Endothelial cell of umbilical vein (primary cell): ENCODE results near the gene DGKB. TPM values are rescaled to one million over a fixed set of nuclear protein-coding genes. Genes with fewer than 3 reads are reported as not detected.

Experiments
- BruUV-seq: library from RNA; stranded (reverse); fragments of 400-500 nt; replicated peaks from 2 replicates; lab custom pipeline; 2021; lab: Mats Ljungman, UMichigan
- CTCF ChIA-PET: fragments of 300-600, 350-600 bp; sonication (Branson Sonifier 250); formaldehyde crosslinking; loops from one replicate; lab custom pipeline; 2021; ENCODE audit warnings: antibody characterized with exemption, inconsistent platforms; lab: Charles Lee
- POLR2A ChIA-PET: fragments of 300-600, 350-600 bp; sonication (Branson Sonifier 250); formaldehyde crosslinking; loops from one replicate; lab custom pipeline; 2021; ENCODE audit warnings: antibody characterized with exemption, inconsistent platforms; lab: Charles Lee
- DNase-seq: peaks from one replicate; pipeline ENCODE4 v3.0.0-alpha.2; 2011; ENCODE audit warnings: low read depth, low spot score
- FAIRE-seq: peaks from 2 replicates; lab custom pipeline; 2011; peaks lifted over from hg19 to GRCh38; lab: Jason Lieb, UNC
- H2AFZ ChIP-seq: 2 replicates; pipeline ENCODE4 v1.6.0; 2012; ENCODE audit warnings: low read depth, low read length, control low read depth, inconsistent platforms
- H3K27ac ChIP-seq: 2 replicates; pipeline ENCODE4 v1.5.1; 2011; ENCODE audit warnings: low read depth, mild to moderate bottlenecking, control low read depth, low read length, moderate library complexity; ENCODE audit not compliant: insufficient read depth
- H3K27me3 ChIP-seq, 2 experiments: 2 replicates each; pipeline versions ENCODE4 v1.6.0 to v1.6.1; 2011; ENCODE audit warnings: low read length in 2 of 2, mixed read lengths in 1 of 2; ENCODE audit not compliant: control insufficient read depth in 2 of 2, insufficient read depth in 2 of 2
- H3K36me3 ChIP-seq, 2 experiments: 2 replicates in 1 of 2; 3 replicates in 1 of 2; pipeline ENCODE4 v1.5.1; 2011; ENCODE audit warnings: low read length in 2 of 2, mild to moderate bottlenecking in 1 of 2, moderate library complexity in 1 of 2; ENCODE audit not compliant: control insufficient read depth in 2 of 2, insufficient read depth in 2 of 2; ENCODE audit errors: extremely low read depth in 1 of 2
- H3K4me1 ChIP-seq: 3 replicates; pipeline ENCODE4 v1.5.1; 2011; ENCODE audit warnings: mild to moderate bottlenecking, low read length; ENCODE audit not compliant: control insufficient read depth, insufficient read depth; ENCODE audit errors: extremely low read depth
- H3K4me2 ChIP-seq: 2 replicates; pipeline ENCODE4 v1.6.1; 2011; ENCODE audit warnings: low read length, control low read depth, mixed read lengths; ENCODE audit not compliant: insufficient read depth
- H3K4me3 ChIP-seq, 3 experiments: fragments of 200-600 bp in 1 of 3; sonication (generic), shearing (Covaris generic) in 1 of 3; replicated peaks in 1 of 3; 2 replicates each; pipeline ENCODE4 v1.5.1; 2011 to 2016; ENCODE audit warnings: control low read depth in 3 of 3, low read length in 3 of 3, mild to moderate bottlenecking in 2 of 3, inconsistent platforms in 1 of 3, low read depth in 1 of 3, moderate library complexity in 1 of 3; ENCODE audit not compliant: insufficient read depth in 1 of 3
- H3K79me2 ChIP-seq: 2 replicates; pipeline ENCODE4 v1.6.0; 2012; ENCODE audit warnings: low read length, inconsistent platforms; ENCODE audit not compliant: control insufficient read depth, insufficient read depth
- H3K9ac ChIP-seq: replicated peaks from 2 replicates; pipeline ENCODE3; 2011; ENCODE audit warnings: low read length, control low read depth; ENCODE audit not compliant: insufficient read depth; ENCODE audit errors: extremely low read depth
- H3K9me1 ChIP-seq: replicated peaks from 3 replicates; pipeline ENCODE4 v1.6.0; 2011; ENCODE audit warnings: mild to moderate bottlenecking, low read length; ENCODE audit not compliant: control insufficient read depth, insufficient read depth; ENCODE audit errors: extremely low read depth
- H3K9me3 ChIP-seq: replicated peaks from 2 replicates; pipeline ENCODE4 v1.5.1; 2012; ENCODE audit warnings: low read length, inconsistent platforms; ENCODE audit not compliant: control insufficient read depth, insufficient read depth
- H4K20me1 ChIP-seq: replicated peaks from 2 replicates; pipeline ENCODE3; 2011; ENCODE audit warnings: mild to moderate bottlenecking, low read length; ENCODE audit not compliant: control insufficient read depth, insufficient read depth; ENCODE audit errors: extremely low read depth
- CTCF ChIP-seq, 2 donors: IDR thresholded peaks; 1 replicate in 1 of 2; 2 replicates in 1 of 2; pipeline ENCODE4 v1.5.1; 2011; ENCODE audit warnings: low read length in 2 of 2, mild to moderate bottlenecking in 2 of 2, moderate library complexity in 2 of 2, control low read depth in 1 of 2, inconsistent platforms in 1 of 2, low read depth in 1 of 2; ENCODE audit not compliant: insufficient read depth in 1 of 2; ENCODE audit errors: extremely low read depth in 1 of 2
- EZH2 ChIP-seq: IDR thresholded peaks from 2 replicates; pipeline ENCODE4 v1.6.1; 2012; ENCODE audit warnings: borderline replicate concordance, low read depth, mild to moderate bottlenecking, moderate library complexity, low read length, inconsistent platforms; ENCODE audit not compliant: severe bottlenecking
- FOS ChIP-seq: IDR thresholded peaks from 2 replicates; pipeline ENCODE4 v1.6.1; 2011; ENCODE audit warnings: mild to moderate bottlenecking, low read length, moderate library complexity, borderline replicate concordance; ENCODE audit not compliant: insufficient read depth
- GATA2 ChIP-seq: IDR thresholded peaks from 2 replicates; pipeline ENCODE4 v1.7.0; 2011; ENCODE audit warnings: low read depth, mild to moderate bottlenecking, moderate library complexity, mixed read lengths, low read length; ENCODE audit not compliant: insufficient read length, insufficient read depth
- JUN ChIP-seq: IDR thresholded peaks from 2 replicates; pipeline ENCODE4 v1.6.1; 2011; ENCODE audit warnings: borderline replicate concordance, low read depth; ENCODE audit not compliant: insufficient read length, insufficient read depth
- MAX ChIP-seq: IDR thresholded peaks from 2 replicates; pipeline ENCODE4 v1.6.1; 2011; ENCODE audit not compliant: insufficient read depth, insufficient read length
- MYC ChIP-seq: IDR thresholded peaks from one replicate; pipeline ENCODE4 v1.6.1; 2011; ENCODE audit warnings: mild to moderate bottlenecking, low read depth, low read length
- POLR2A ChIP-seq: IDR thresholded peaks from 2 replicates; pipeline ENCODE4 v1.6.1; 2012; ENCODE audit warnings: low read depth, mild to moderate bottlenecking, control low read depth, low read length
- POLR2AphosphoS5 ChIP-seq: IDR thresholded peaks from 2 replicates; pipeline ENCODE4 v1.6.1; 2012; ENCODE audit warnings: low read depth, mild to moderate bottlenecking, control low read depth, low read length, moderate library complexity; ENCODE audit not compliant: insufficient read depth
- dilution Hi-C: fragments of 300-500 bp; cut with MboI; formaldehyde crosslinking; loops from one replicate; pipeline ENCODE4 v1.15.0; 2019; ENCODE audit warnings: low sequenced_read_pairs; ENCODE audit not compliant: extremely low pct_ligation_motif_present
- intact Hi-C: fragments of 100-400 bp; cut with micrococcal nuclease; formaldehyde crosslinking; loops from one replicate; pipeline ENCODE4 v1.10.0; 2022
- polyA plus RNA-seq, 4 experiments: library from polyadenylated mRNA; depleted of rRNA in 3 of 4; stranded (reverse) in 3 of 4; unstranded in 1 of 4; fragments of >200 nt; gene quantifications; 2 replicates each; pipeline versions ENCODE4 v1.2.1 to v1.2.3, GENCODE V29; 2011 to 2012; ENCODE audit warnings: missing spikeins in 1 of 4
- total RNA-seq: library from RNA; stranded (reverse); gene quantifications from 2 replicates; pipeline ENCODE4 v1.2.3, GENCODE V29; 2021

The DGKB gene
- total and polyA plus RNA-seq, 2 donors (not counting 3 experiments of a cell fraction or from before 2014, with no cell fraction given): not detected

GRCh38 chr7:14899030-14899429 is 3.5 kb downstream of the DGKB start:
- Histone ChIP-seq H3K4me3 (no peak overlapping the region), H3K9me3 (no peaks in the 10 kb centered on the region), H4K20me1 (no peaks in the 10 kb centered on the region), H3K9ac (no peak overlapping the region), H3K4me2 (no peak overlapping the region), H3K9me1 (no peaks in the 10 kb centered on the region), H3K79me2 (no peaks in the 10 kb centered on the region), H2AFZ (no peak overlapping the region), H3K36me3 (no peaks in the 10 kb centered on the region), H3K27ac (no peak overlapping the region), H3K27me3 (peaks cover 0 to 5% of the 10 kb centered on the region in 2 experiments), H3K4me1 (peaks cover 4% of the 10 kb centered on the region)
- ChIA-PET CTCF (no interaction called here), POLR2A (no interaction called here)
- no peak for FAIRE-seq
- intact Hi-C loops: no loop called here
- BruUV-seq: no TSS peak
- TF ChIP-seq POLR2A (no peak), GATA2 (no peak), EZH2 (no peak), POLR2AphosphoS5 (no peak)
- DNase-seq: no peak
- dilution Hi-C loops: no loop called here

- intact Hi-C loops (no loop called here), dilution Hi-C loops (no loop called here)
- Histone ChIP-seq H3K4me1 (no peaks in the 10 kb centered on the region), H3K9ac (no peak overlapping the region), H3K36me3 (no peaks in the 10 kb centered on the region), H2AFZ (no peak overlapping the region), H3K9me1 (no peaks in the 10 kb centered on the region), H3K4me2 (no peak overlapping the region), H3K27me3 (no peaks in the 10 kb centered on the region), H3K9me3 (no peaks in the 10 kb centered on the region), H3K4me3 (no peak overlapping the region), H3K79me2 (no peaks in the 10 kb centered on the region), H3K27ac (no peak overlapping the region), H4K20me1 (no peaks in the 10 kb centered on the region)
- no TSS peak for BruUV-seq
- DNase-seq: no peak
- TF ChIP-seq MAX (no peak), JUN (no peak), POLR2A (no peak), MYC (no peak), CTCF (IDR thresholded peaks at IDR 0.05; ENCODE audit: extremely low read depth in 1 of 2, insufficient read depth in 1 of 2, low read depth in 1 of 2, low read length in 2 of 2) (no peak), POLR2AphosphoS5 (no peak), FOS (no peak), GATA2 (no peak), EZH2 (no peak)
- FAIRE-seq: no peak
- ChIA-PET CTCF (interaction anchor here (1.4 kb wide), 1 partner anchor 119 kb away, joined by 3 read pairs; no protein-coding TSS in a partner anchor), POLR2A (no interaction called here)
Observed at GRCh38 chr7:14896461-14896860, 6.1 kb downstream of the DGKB start.
